ES-I3 (cell line): ENCODE results near the gene SLC6A11.

Experiments used
- H3K36me3 ChIP-seq: 2 replicates; pipeline ENCODE4 v1.6.1; 2013; ENCODE audit warnings: mild to moderate bottlenecking, low read length, control low read depth, moderate library complexity; ENCODE audit not compliant: insufficient read depth
- H3K4me1 ChIP-seq: 2 replicates; pipeline ENCODE4 v1.6.1; 2013; ENCODE audit warnings: mild to moderate bottlenecking, control low read depth, low read length; ENCODE audit not compliant: insufficient read depth
- H3K9ac ChIP-seq: 2 replicates; pipeline ENCODE4 v1.6.1; 2013; ENCODE audit warnings: low read depth, mild to moderate bottlenecking, low read length, moderate library complexity
- H3K9me3 ChIP-seq: 2 replicates; pipeline ENCODE4 v1.6.1; 2013; ENCODE audit warnings: mild to moderate bottlenecking, low read length, moderate library complexity; ENCODE audit not compliant: control insufficient read depth, insufficient read depth

SLC6A11 gene

DNA sequence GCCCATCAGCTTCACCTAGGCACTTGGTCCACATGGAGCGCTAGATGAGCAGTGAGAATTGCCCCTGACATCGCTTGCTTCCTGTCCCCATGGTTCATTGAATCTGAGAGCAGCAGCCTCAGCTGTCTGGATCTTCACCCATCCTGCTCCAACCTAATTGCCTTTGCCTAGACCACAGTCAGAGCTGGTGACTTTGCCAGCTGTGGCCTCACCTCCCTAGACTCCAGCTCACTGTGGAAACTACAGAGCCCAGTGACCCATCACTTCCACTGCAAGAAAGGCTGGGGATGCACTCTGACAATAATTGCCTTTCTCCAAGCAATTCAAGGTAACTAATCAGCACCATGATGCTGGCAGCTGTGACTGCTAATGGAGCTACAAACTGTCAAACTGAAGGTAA lies 145.9 kb downstream of the SLC6A11 start:
- Histone ChIP-seq H3K36me3 (no peaks in the 10 kb centered on the region), H3K4me1 (no peaks in the 10 kb centered on the region), H3K9me3 (no peaks in the 10 kb centered on the region), H3K9ac (no peak overlapping the region)

DNA sequence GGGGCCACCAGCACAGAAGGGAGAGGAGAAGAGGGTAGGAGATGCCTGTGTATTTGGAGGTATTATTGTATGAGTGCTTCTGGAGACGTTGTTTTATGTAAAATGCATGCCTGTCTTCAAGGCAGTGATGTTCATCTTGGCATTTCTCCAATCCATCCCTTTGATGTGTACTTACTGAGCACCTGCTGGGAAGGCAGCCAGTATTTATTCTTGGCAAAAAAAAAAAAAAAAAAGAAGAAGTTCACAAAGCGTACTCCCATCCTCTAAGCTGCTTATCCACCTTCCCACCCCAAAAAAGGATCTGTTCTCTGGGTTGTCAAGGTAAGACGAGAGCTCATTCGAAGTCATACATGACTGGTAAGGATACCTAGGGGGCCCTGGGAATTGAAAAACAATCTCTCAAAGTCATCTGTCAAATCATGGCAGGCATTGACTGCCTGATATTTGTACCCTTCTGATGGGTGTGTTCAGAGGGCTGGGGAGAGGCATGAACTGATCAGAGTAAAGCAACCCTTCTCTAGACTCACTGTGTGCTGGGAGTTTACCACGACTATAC lies 146.5 kb downstream of the SLC6A11 start:
- Histone ChIP-seq H3K9me3 (no peaks in the 10 kb centered on the region), H3K9ac (no peak overlapping the region), H3K4me1 (no peaks in the 10 kb centered on the region), H3K36me3 (no peaks in the 10 kb centered on the region)

DNA sequence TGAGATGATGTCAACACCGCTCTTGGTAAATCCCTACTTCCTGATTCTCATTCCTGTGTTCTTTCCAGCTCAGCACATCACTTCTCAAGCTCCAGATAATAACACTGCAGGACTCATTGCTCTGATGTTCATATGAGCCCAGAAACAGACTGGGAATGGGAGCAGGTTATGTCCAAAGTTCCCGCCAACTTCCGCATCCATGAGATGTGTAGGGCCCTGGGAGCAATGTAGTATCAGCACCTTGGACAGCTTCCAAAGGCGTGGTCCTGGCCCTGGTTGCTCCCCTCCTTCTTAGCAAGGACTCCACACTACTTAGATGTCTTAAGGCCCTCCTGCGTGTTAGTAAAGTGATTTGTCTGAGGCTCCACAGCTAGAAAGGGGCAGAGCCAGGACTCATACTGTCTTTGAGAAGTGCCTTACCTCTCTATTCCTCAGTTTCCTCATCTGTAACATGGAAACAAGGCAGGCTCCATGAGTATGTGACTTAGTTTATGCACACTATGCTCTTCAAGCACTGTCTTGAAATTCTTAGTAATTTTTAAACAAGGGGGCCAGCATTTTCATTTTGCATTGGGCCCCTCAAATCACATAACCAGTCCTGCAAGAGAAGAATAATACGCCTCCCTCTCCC lies 148.6 kb downstream of the SLC6A11 start:
- Histone ChIP-seq H3K36me3 (no peaks in the 10 kb centered on the region), H3K4me1 (peaks cover 10% of the 10 kb centered on the region), H3K9me3 (no peaks in the 10 kb centered on the region), H3K9ac (no peak overlapping the region)

- Histone ChIP-seq H3K36me3 (no peaks in the 10 kb centered on the region), H3K9ac (no peak overlapping the region), H3K4me1 (peaks cover 19% of the 10 kb centered on the region), H3K9me3 (no peaks in the 10 kb centered on the region)
Measured at GRCh38 chr3:10968401-10968800, 152.4 kb downstream of the SLC6A11 start.

DNA sequence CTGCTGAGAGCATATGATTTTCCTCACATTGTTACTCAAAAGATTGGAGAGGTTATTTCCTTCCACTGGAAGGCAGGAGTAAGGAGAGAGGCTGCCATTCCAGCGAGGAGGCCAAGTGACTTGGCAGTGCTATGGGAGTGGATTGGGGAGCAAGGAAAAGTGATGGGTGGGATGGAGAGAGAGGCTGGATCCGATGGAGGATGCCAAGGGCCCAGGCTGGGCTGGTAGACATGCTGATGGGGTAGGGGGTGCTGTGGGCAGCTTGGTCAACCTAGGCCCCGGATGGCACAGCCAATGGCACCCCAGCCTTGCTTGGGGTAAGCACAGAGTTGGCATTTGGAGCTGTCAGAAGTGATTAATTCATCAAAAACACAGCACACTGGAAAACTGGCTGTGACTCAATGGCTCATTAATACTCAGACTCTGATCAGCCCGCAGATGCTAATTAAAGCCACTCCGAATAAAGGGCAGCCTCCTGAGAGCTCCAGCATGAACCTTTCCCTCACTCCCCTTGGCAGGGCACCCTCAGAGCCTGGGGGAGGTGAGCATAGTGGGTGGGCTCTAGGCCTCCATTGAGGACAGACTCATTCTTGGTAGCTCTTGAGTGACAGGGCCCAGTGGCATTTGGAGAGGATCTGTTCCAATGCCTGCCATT lies 154.4 kb downstream of the SLC6A11 start:
- no peaks in the 10 kb centered on the region for H3K9me3 ChIP-seq
- no peaks in the 10 kb centered on the region for H3K36me3 ChIP-seq
- H3K4me1 ChIP-seq: peaks cover 19% of the 10 kb centered on the region
- no peak overlapping the region for H3K9ac ChIP-seq

GRCh38 chr3:10972072-10972782 lies 156.2 kb downstream of the SLC6A11 start:
- H3K9me3 ChIP-seq: no peaks in the 10 kb centered on the region
- H3K9ac ChIP-seq: no peak overlapping the region
- H3K36me3 ChIP-seq: no peaks in the 10 kb centered on the region
- H3K4me1 ChIP-seq: peaks cover 19% of the 10 kb centered on the region

DNA sequence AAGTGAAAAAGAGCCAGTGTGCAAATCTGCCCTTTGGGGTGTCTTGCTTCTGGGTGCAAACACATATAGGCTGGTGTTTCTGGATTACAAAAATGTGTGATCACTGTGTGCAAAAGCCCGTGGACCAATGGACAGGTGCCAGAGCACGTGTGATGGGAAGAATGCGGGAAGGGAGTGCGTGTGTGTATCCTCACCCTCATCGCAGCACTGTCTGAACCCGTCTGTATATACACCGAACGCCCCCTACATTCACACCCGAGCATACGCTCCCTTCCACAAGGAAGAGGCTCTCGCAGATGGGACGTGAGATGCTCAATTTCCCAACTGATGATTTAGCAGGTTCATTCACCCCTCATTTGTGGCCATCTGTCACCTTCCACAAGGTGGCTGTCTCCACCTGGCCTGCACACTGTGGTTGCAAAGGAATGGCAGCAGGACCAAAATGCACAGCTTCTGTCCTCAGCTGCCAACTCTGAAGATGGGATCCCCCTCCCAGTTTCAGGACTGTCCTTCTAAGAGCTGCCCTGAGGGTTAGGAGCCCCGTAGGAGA lies 157.1 kb downstream of the SLC6A11 start:
- no peak overlapping the region for H3K9ac ChIP-seq
- no peaks in the 10 kb centered on the region for H3K9me3 ChIP-seq
- no peaks in the 10 kb centered on the region for H3K36me3 ChIP-seq
- peaks cover 25% of the 10 kb centered on the region for H3K4me1 ChIP-seq

- H3K36me3 ChIP-seq: no peaks in the 10 kb centered on the region
- H3K9me3 ChIP-seq: no peaks in the 10 kb centered on the region
- H3K9ac ChIP-seq: no peak overlapping the region
- H3K4me1 ChIP-seq: peaks cover 16% of the 10 kb centered on the region
Measured at GRCh38 chr3:10974131-10974530, 158.1 kb downstream of the SLC6A11 start.

- Histone ChIP-seq H3K9me3 (no peaks in the 10 kb centered on the region), H3K36me3 (no peaks in the 10 kb centered on the region), H3K4me1 (peaks cover 16% of the 10 kb centered on the region), H3K9ac (no peak overlapping the region)
Measured at GRCh38 chr3:10974746-10975375, 158.8 kb downstream of the SLC6A11 start.

- no peaks in the 10 kb centered on the region for H3K9me3 ChIP-seq
- H3K4me1 ChIP-seq: peaks cover 16% of the 10 kb centered on the region
- no peak overlapping the region for H3K9ac ChIP-seq
- no peaks in the 10 kb centered on the region for H3K36me3 ChIP-seq
Measured at GRCh38 chr3:10975695-10976234, 159.7 kb downstream of the SLC6A11 start.

DNA sequence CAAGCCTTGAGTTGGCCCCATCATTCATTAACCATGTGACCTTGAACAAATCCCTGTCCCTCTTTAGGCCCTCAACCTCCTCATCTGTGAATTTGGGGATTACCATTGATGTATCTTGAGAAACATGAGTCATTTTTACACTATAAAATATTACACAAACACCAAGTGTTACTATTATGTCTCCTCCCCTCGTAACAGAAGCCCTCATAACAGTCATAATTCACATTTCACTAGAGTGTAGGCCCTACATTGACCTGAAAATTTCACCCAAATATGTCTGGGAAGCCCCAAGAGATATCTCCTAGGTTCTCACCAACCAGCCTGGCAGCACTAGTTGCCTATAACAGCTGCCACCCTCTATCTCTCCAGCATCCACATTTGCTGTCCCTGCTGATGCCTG lies 160.7 kb downstream of the SLC6A11 start:
- H3K9ac ChIP-seq: no peak overlapping the region
- H3K4me1 ChIP-seq: peaks cover 13% of the 10 kb centered on the region
- H3K9me3 ChIP-seq: no peaks in the 10 kb centered on the region
- no peaks in the 10 kb centered on the region for H3K36me3 ChIP-seq

- peaks cover 8% of the 10 kb centered on the region for H3K4me1 ChIP-seq
- no peak overlapping the region for H3K9ac ChIP-seq
- no peaks in the 10 kb centered on the region for H3K9me3 ChIP-seq
- H3K36me3 ChIP-seq: no peaks in the 10 kb centered on the region
Measured at GRCh38 chr3:10977892-10978510, 162.0 kb downstream of the SLC6A11 start.

- Histone ChIP-seq H3K9ac (no peak overlapping the region), H3K4me1 (peaks cover 8% of the 10 kb centered on the region), H3K36me3 (no peaks in the 10 kb centered on the region), H3K9me3 (no peaks in the 10 kb centered on the region)
Measured at GRCh38 chr3:10978956-10979355, 162.9 kb downstream of the SLC6A11 start.

- peaks cover 8% of the 10 kb centered on the region for H3K4me1 ChIP-seq
- H3K9ac ChIP-seq: no peak overlapping the region
- no peaks in the 10 kb centered on the region for H3K36me3 ChIP-seq
- no peaks in the 10 kb centered on the region for H3K9me3 ChIP-seq
Measured at GRCh38 chr3:10980312-10980711, 164.3 kb downstream of the SLC6A11 start.
